Caco-2 (cell line): ENCODE data around the gene MRTFA. TPM values are rescaled to one million over a fixed set of nuclear protein-coding genes. Genes with fewer than 3 reads are reported as not detected.

Experiments used
- BruUV-seq: library from RNA; stranded (reverse); fragments of 400-500 nt; replicated peaks from 2 replicates; lab custom pipeline; 2021; lab: Mats Ljungman, UMichigan
- CTCF ChIA-PET: fragments of 300-600 bp; sonication (Branson Sonifier 250); formaldehyde crosslinking; loops from one replicate; lab custom pipeline; 2022; ENCODE audit warnings: antibody characterized with exemption; lab: Charles Lee
- POLR2A ChIA-PET: fragments of 300-600 bp; sonication (Branson Sonifier 250); formaldehyde crosslinking; loops from one replicate; lab custom pipeline; 2022; ENCODE audit warnings: antibody characterized with exemption; lab: Charles Lee
- DNase-seq, 2 experiments: peaks; one replicate each; pipeline versions ENCODE4 v3.0.0 to v3.0.0-alpha.2; 2020 to 2022
- H3K27me3 ChIP-seq: replicated peaks from 2 replicates; pipeline ENCODE4 v1.6.0; 2011; ENCODE audit warnings: low read length; ENCODE audit not compliant: control insufficient read depth, insufficient read depth
- H3K36me3 ChIP-seq: 2 replicates; pipeline ENCODE4 v1.5.1; 2011; ENCODE audit warnings: low read length; ENCODE audit not compliant: control insufficient read depth, insufficient read depth
- H3K4me1 ChIP-seq: fragments of 250-450 bp; sonication (Bioruptor Pico); 2 replicates; pipeline ENCODE4 v1.5.1; 2020; ENCODE audit warnings: mild to moderate bottlenecking
- H3K4me3 ChIP-seq: 2 replicates; pipeline ENCODE4 v1.5.1; 2011; ENCODE audit warnings: low read depth, mild to moderate bottlenecking, control low read depth, low read length
- H3K9me3 ChIP-seq: fragments of 250-450 bp; sonication (Bioruptor Pico); 2 replicates; pipeline ENCODE4 v1.5.1; 2020; ENCODE audit warnings: mild to moderate bottlenecking, moderate library complexity
- H3K27ac Mint-ChIP-seq: one replicate; pipeline ENCODE4 v1.8.0; 2022; ENCODE audit warnings: mixed read lengths; ENCODE audit not compliant: unreplicated experiment
- H3K27me3 Mint-ChIP-seq: one replicate; pipeline ENCODE4 v1.8.0; 2022; ENCODE audit warnings: mixed read lengths; ENCODE audit not compliant: insufficient read depth, unreplicated experiment
- H3K36me3 Mint-ChIP-seq: one replicate; pipeline ENCODE4 v1.8.0; 2022; ENCODE audit warnings: mild to moderate bottlenecking, mixed read lengths; ENCODE audit not compliant: insufficient read depth, unreplicated experiment
- H3K4me1 Mint-ChIP-seq: one replicate; pipeline ENCODE4 v1.8.0; 2022; ENCODE audit warnings: low read depth, mixed read lengths; ENCODE audit not compliant: unreplicated experiment
- H3K4me3 Mint-ChIP-seq: one replicate; pipeline ENCODE4 v1.8.0; 2022; ENCODE audit warnings: mild to moderate bottlenecking, moderate library complexity, mixed read lengths; ENCODE audit not compliant: unreplicated experiment
- H3K9me3 Mint-ChIP-seq: one replicate; pipeline ENCODE4 v1.8.0; 2022; ENCODE audit warnings: mixed read lengths; ENCODE audit not compliant: unreplicated experiment
- CTCF ChIP-seq, 2 experiments: fragments of 200-600 bp in 1 of 2; IDR thresholded peaks; 1 replicate in 1 of 2; 2 replicates in 1 of 2; pipeline versions ENCODE4 v1.5.1 to v1.8.0; 2011 to 2022; ENCODE audit warnings: antibody characterized with exemption in 1 of 2, control low read depth in 1 of 2, inconsistent platforms in 1 of 2, low read depth in 1 of 2, low read length in 1 of 2, mild to moderate bottlenecking in 1 of 2, moderate library complexity in 1 of 2; ENCODE audit not compliant: insufficient read depth in 1 of 2, severe bottlenecking in 1 of 2, unreplicated experiment in 1 of 2
- intact Hi-C: fragments of 100-400 bp; cut with micrococcal nuclease; formaldehyde crosslinking; loops from one replicate; pipeline ENCODE4 v1.10.0; 2022; ENCODE audit not compliant: unreplicated experiment
- total RNA-seq: library from RNA; stranded (reverse); gene quantifications from 2 replicates; pipeline ENCODE4 v1.2.3, GENCODE V29; 2022

Gene MRTFA
- total RNA-seq, 1 experiment from 2014 or later: 38.7 TPM

DNA sequence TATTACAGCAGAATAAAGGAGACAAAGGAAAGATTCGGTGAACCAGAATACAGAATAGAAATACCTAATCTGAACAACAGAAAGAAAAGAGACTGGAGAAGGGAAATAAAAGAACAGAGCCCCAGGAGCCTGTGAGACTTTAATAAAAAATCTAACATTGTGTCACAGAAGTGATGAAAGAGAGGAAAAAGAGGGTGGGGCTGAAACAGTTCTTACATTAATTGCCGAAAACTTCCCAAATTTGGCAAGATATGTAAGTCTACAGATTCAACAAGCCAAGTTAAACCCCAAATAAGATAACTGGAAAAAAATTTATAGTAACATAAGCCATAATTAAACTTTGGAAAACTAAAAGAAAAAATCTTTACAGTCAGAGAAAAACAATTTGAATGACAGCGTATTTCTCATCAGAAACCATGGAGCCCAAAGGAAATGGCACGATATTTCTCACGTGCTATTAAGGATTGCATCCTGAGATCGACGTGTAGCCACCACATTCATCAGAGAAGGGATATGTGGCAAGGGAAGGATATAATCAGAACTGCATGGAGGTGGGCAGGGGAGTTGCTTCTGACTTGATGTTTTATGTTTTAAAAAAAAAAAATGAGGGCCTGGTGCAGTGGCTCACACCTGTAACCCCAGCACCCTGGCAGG lies 192.2 kb downstream of the MRTFA start:
- POLR2A ChIA-PET: no interaction called here
- Mint-ChIP-seq H3K36me3 (peaks cover 16% of the 10 kb centered on the region), H3K27me3 (no peaks in the 10 kb centered on the region), H3K27ac (no peak overlapping the region), H3K9me3 (peaks cover 20% of the 10 kb centered on the region), H3K4me1 (no peaks in the 10 kb centered on the region), H3K4me3 (no peak overlapping the region)
- no peak for TF ChIP-seq CTCF (IDR thresholded peaks at IDR 0.05; ENCODE audit: insufficient read depth in 1 of 2, low read depth in 1 of 2, low read length in 1 of 2, severe bottlenecking in 1 of 2, unreplicated experiment in 1 of 2)
- BruUV-seq: no TSS peak
- H3K27me3 ChIP-seq: no peaks in the 10 kb centered on the region
- 0 out of 2 replicates have a peak, but pooled peaks cover 3% of the 10 kb centered on the region for H3K9me3 ChIP-seq
- H3K4me3 ChIP-seq: no peak overlapping the region
- H3K36me3 ChIP-seq: no peaks in the 10 kb centered on the region
- CTCF ChIA-PET: no interaction called here
- no peaks in the 10 kb centered on the region for H3K4me1 ChIP-seq
- DNase-seq: no peak
- intact Hi-C loops: no loop called here

- no peak overlapping the region for H3K4me3 Mint-ChIP-seq
- TF ChIP-seq CTCF (IDR thresholded peaks at IDR 0.05; ENCODE audit: insufficient read depth in 1 of 2, low read depth in 1 of 2, low read length in 1 of 2, severe bottlenecking in 1 of 2, unreplicated experiment in 1 of 2): no peak
- BruUV-seq: no TSS peak
- H3K9me3 ChIP-seq: 0 out of 2 replicates have a peak, but pooled peaks cover 3% of the 10 kb centered on the region
- intact Hi-C loops: no loop called here
- no peaks in the 10 kb centered on the region for H3K4me1 Mint-ChIP-seq
- H3K27ac Mint-ChIP-seq: no peak overlapping the region
- CTCF ChIA-PET: no interaction called here
- no peaks in the 10 kb centered on the region for H3K4me1 ChIP-seq
- POLR2A ChIA-PET: interaction anchor here (0.5 kb wide), 1 partner anchor 72 kb away, joined by 3 read pairs; no protein-coding TSS in a partner anchor
- DNase-seq: no peak
- H3K27me3 ChIP-seq: no peaks in the 10 kb centered on the region
- no peak overlapping the region for H3K4me3 ChIP-seq
- no peaks in the 10 kb centered on the region for H3K27me3 Mint-ChIP-seq
- no peaks in the 10 kb centered on the region for H3K36me3 ChIP-seq
- peaks cover 20% of the 10 kb centered on the region for H3K9me3 Mint-ChIP-seq
- H3K36me3 Mint-ChIP-seq: peaks cover 16% of the 10 kb centered on the region
These were observed 192.8 kb downstream of the MRTFA start for GRCh38 chr22:40443732-40444131.

- Mint-ChIP-seq H3K27me3 (no peaks in the 10 kb centered on the region), H3K4me3 (no peak overlapping the region), H3K4me1 (no peaks in the 10 kb centered on the region), H3K27ac (no peak overlapping the region), H3K9me3 (peaks cover 20% of the 10 kb centered on the region), H3K36me3 (peaks cover 16% of the 10 kb centered on the region)
- ChIA-PET CTCF (no interaction called here), POLR2A (no interaction called here)
- BruUV-seq: no TSS peak
- no peaks in the 10 kb centered on the region for H3K27me3 ChIP-seq
- H3K4me3 ChIP-seq: no peak overlapping the region
- no peaks in the 10 kb centered on the region for H3K36me3 ChIP-seq
- no peak for TF ChIP-seq CTCF (IDR thresholded peaks at IDR 0.05; ENCODE audit: insufficient read depth in 1 of 2, low read depth in 1 of 2, low read length in 1 of 2, severe bottlenecking in 1 of 2, unreplicated experiment in 1 of 2)
- intact Hi-C loops: no loop called here
- 0 out of 2 replicates have a peak, but pooled peaks cover 3% of the 10 kb centered on the region for H3K9me3 ChIP-seq
- peaks cover 10% of the 10 kb centered on the region; the same call in 1 of the 2 replicates for H3K4me1 ChIP-seq
- no peak for DNase-seq
These were observed 194.6 kb downstream of the MRTFA start for GRCh38 chr22:40441761-40442390.
